ENCODE data around the gene TSC1.

DNA sequence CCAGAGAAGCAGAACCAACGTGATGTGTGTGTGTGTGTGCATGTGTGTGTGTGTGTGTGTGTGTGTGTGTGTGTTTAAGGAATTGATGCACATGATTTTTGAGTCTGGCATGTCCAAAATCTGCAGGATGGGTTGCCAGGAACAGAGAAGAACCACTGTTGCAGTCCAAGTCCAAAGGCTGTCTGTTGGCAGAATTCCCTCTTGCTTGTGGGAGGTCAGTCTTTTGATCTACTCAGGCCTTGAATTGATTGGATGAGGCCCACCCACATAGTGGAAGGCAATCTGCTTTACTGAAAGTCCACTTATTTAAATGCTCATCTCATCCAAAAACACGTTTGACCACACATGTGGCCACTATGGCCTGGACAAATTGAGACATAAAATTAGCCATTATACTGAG lies 11.4 kb upstream of the TSC1 start:
- TF ChIP-seq CTCF (IDR thresholded peaks at IDR 0.05) (no peak), EP300 (IDR thresholded peaks at IDR 0.05; ENCODE audit: low read depth) (no peak)

Measured in transverse colon (tissue), 3 donors.